ENCODE measurements around the gene NOMO2.
"Not testable (repeated sequence)": the region's sequence is repeated elsewhere in the genome, so short reads cannot be mapped to it uniquely, and the experiment has no call there.

GRCh38 chr16:18594880-18595279 lies 33.0 kb upstream of the NOMO2 start:
- TF ChIP-seq, protein P1, sequence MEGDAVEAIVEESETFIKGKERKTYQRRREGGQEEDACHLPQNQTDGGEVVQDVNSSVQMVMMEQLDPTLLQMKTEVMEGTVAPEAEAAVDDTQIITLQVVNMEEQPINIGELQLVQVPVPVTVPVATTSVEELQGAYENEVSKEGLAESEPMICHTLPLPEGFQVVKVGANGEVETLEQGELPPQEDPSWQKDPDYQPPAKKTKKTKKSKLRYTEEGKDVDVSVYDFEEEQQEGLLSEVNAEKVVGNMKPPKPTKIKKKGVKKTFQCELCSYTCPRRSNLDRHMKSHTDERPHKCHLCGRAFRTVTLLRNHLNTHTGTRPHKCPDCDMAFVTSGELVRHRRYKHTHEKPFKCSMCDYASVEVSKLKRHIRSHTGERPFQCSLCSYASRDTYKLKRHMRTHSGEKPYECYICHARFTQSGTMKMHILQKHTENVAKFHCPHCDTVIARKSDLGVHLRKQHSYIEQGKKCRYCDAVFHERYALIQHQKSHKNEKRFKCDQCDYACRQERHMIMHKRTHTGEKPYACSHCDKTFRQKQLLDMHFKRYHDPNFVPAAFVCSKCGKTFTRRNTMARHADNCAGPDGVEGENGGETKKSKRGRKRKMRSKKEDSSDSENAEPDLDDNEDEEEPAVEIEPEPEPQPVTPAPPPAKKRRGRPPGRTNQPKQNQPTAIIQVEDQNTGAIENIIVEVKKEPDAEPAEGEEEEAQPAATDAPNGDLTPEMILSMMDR (IDR thresholded peaks at IDR 0.05): not testable (repeated sequence)
- not testable (repeated sequence) for TF ChIP-seq POLR2A (IDR thresholded peaks at IDR 0.05)
